OCI-LY7 (cell line): ENCODE data around the gene EPHB4.

ENCODE experiments used
- EZH2phosphoT487 ChIP-seq: fragments of 200-600 bp; sonication (generic); IDR thresholded peaks from 2 replicates; pipeline ENCODE4 v1.6.1; 2018; ENCODE audit warnings: low read depth, borderline replicate concordance, mild to moderate bottlenecking, mixed run types, antibody characterized with exemption, low read length, moderate library complexity, mixed read lengths
- TF ChIP-seq, protein P1 (sequence below): fragments of 200-600 bp; sonication (generic); conservative IDR thresholded peaks from 2 replicates; pipeline ENCODE4 v1.5.1; 2014; ENCODE audit warnings: mild to moderate bottlenecking, antibody characterized with exemption, low read length, moderate library complexity, mixed read lengths

GRCh38 chr7:100803398-100804161, 23.7 kb downstream of the EPHB4 start:
- TF ChIP-seq, protein P1, sequence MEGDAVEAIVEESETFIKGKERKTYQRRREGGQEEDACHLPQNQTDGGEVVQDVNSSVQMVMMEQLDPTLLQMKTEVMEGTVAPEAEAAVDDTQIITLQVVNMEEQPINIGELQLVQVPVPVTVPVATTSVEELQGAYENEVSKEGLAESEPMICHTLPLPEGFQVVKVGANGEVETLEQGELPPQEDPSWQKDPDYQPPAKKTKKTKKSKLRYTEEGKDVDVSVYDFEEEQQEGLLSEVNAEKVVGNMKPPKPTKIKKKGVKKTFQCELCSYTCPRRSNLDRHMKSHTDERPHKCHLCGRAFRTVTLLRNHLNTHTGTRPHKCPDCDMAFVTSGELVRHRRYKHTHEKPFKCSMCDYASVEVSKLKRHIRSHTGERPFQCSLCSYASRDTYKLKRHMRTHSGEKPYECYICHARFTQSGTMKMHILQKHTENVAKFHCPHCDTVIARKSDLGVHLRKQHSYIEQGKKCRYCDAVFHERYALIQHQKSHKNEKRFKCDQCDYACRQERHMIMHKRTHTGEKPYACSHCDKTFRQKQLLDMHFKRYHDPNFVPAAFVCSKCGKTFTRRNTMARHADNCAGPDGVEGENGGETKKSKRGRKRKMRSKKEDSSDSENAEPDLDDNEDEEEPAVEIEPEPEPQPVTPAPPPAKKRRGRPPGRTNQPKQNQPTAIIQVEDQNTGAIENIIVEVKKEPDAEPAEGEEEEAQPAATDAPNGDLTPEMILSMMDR: no peak
- no peak for TF ChIP-seq EZH2phosphoT487
